Esophagus (tissue), 2 donors: ENCODE measurements around the gene EMD. TPM values are rescaled to one million over a fixed set of nuclear protein-coding genes. Genes with fewer than 3 reads are reported as not detected.
"Not testable (repeated sequence)": the region's sequence is repeated elsewhere in the genome, so short reads cannot be mapped to it uniquely, and the experiment has no call there.

ENCODE experiments used
- H3K27ac ChIP-seq, 2 donors: one replicate each; pipeline ENCODE4 v1.5.1; 2013; ENCODE audit warnings: low read depth in 2 of 2, mild to moderate bottlenecking in 2 of 2, inconsistent platforms in 1 of 2, low read length in 1 of 2, moderate library complexity in 1 of 2
- H3K27me3 ChIP-seq, 2 donors: one replicate each; pipeline ENCODE4 v1.6.1; 2013; ENCODE audit warnings: low read length in 2 of 2, control low read depth in 1 of 2, mild to moderate bottlenecking in 1 of 2; ENCODE audit not compliant: insufficient read depth in 2 of 2, control insufficient read depth in 1 of 2
- H3K36me3 ChIP-seq, 2 donors: one replicate each; pipeline ENCODE4 v1.6.1; 2013; ENCODE audit warnings: low read length in 1 of 2; ENCODE audit not compliant: control insufficient read depth in 2 of 2, insufficient read depth in 2 of 2
- H3K4me1 ChIP-seq, 2 donors: one replicate each; pipeline ENCODE4 v1.6.1; 2013; ENCODE audit warnings: low read length in 1 of 2; ENCODE audit not compliant: control insufficient read depth in 2 of 2, insufficient read depth in 2 of 2
- H3K4me3 ChIP-seq, 2 donors: one replicate each; pipeline ENCODE4 v1.5.1; 2013; ENCODE audit warnings: low read length in 2 of 2, mild to moderate bottlenecking in 2 of 2, low read depth in 1 of 2, moderate library complexity in 1 of 2
- H3K9me3 ChIP-seq, 2 donors: one replicate each; pipeline ENCODE4 v1.6.1; 2013; ENCODE audit warnings: mild to moderate bottlenecking in 2 of 2, low read depth in 1 of 2, low read length in 1 of 2, moderate library complexity in 1 of 2; ENCODE audit not compliant: control insufficient read depth in 2 of 2, insufficient read depth in 1 of 2
- whole genome bisulfite sequencing, 2 donors: extraction: QIAGEN DNeasy Blood & Tissue Kit; methylation state at CpG; one replicate each; pipeline ENCODE4 v1.1.7; 2013; 5-methylcytosine and 5-hydroxymethylcytosine counted together
- polyA plus RNA-seq, 2 donors: library from polyadenylated mRNA; stranded (reverse); fragments of 200-250 nt; gene quantifications; one replicate each; pipeline ENCODE4 v1.2.3, GENCODE V29; 2013
- donor health status: healthy with polysubstance abuse.
- donor health status: Bipolar disorder and iron deficiency.

Gene EMD
- polyA plus RNA-seq, 2 donors, result 66.5 to 83.9 TPM

GRCh38 chrX:154400369-154400817 lies 21.3 kb downstream of the EMD start:
- H3K27ac ChIP-seq, result peak overlapping the region; percentile 54 to 96
- not testable (repeated sequence) for H3K4me1 ChIP-seq, H3K4me3 ChIP-seq, H3K27me3 ChIP-seq, H3K9me3 ChIP-seq
- H3K36me3 ChIP-seq, result peaks cover 0 to 15% of the 10 kb centered on the region in 2 donors
- 58 to 68% methylated on average over 3 to 6 of the region's 6 CpGs for WGBS, 2 donors

DNA sequence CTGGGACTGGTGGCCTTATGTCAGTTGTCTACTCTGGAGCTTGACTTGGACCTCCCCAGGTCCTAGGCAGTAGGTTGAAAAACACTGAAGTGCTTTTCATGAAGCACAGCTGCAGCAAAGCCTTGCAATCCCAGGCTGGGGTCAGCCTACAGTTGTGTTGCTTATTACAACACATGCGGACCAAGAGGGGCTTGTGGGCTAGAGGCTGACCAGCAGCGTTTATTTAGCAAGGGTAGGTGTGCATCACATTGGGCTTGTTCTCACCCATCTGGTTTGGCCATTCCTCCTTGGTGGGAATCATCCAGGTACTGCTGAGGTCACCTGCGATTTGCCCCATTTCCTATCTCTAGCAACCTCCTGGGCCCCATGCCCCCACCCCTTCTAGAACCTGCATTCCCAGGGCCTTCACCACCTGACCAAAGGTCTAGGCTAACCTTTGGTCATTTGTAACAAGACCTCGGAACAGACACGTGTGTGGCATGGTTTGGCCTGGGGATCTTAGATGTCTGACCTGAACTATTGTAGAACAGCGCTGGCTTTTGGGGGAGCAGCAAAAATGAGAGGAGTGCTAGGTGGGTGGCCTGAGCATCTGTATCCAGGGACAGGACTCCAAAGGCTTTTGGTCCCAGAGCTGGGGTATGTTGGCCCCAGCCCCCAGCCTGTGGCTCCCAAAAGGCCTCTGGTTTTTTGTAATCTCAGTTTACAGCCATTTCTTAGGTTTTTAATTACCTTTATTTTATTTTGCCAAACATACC lies 22.1 kb downstream of the EMD start:
- WGBS, 2 donors, result 36 to 44% methylated on average over 6 of the region's 6 CpGs
- peaks cover 0 to 15% of the 10 kb centered on the region in 2 donors for H3K36me3 ChIP-seq
- no peaks in the 10 kb centered on the region for H3K27me3 ChIP-seq
- H3K27ac ChIP-seq, result peak overlapping the region; percentile 54 to 61
- H3K9me3 ChIP-seq, result peaks cover 0 to 3% of the 10 kb centered on the region in 2 donors
- peaks cover 4 to 6% of the 10 kb centered on the region in 2 donors for H3K4me1 ChIP-seq
- H3K4me3 ChIP-seq, result no peak overlapping the region

DNA sequence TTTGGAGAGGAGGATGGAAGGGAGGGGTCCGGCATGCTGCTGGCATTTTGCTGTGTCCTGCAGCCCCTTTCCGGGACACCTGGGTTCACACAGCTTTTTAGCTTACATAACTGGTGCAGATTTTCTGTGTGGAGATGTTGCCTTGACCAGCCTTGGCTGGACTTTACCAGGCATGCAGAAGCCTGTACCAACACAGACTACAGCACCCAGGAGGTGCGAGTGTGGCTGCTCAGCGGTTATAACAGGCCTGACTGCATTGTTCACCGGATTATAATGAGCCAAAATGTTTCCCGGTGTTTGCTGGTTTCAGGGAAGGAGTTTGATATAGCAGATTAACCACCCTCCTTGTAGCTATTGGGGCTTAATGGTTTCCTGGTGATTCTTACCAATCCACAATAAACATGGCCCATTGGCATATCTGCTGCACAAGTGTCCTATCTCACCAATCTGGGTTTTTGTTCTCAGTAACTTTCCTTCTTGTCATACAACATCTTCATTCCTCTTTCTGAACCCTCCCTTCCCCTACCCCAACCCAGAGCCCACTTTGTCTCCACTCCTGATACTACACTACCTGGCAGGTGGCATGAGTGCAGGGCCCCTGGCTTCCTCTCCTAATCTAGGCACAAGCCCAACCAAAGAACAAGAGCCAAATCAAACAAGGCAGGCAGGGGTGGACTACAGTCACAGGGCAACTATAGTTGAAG lies 23.0 kb downstream of the EMD start:
- H3K4me3 ChIP-seq, result no peak overlapping the region
- 24 to 48% methylated on average over 6 of the region's 6 CpGs for WGBS, 2 donors
- H3K27ac ChIP-seq, result peak overlapping the region; percentile 62 to 78
- peaks cover 0 to 3% of the 10 kb centered on the region in 2 donors for H3K9me3 ChIP-seq
- peaks cover 0 to 15% of the 10 kb centered on the region in 2 donors for H3K36me3 ChIP-seq
- peaks cover 4 to 6% of the 10 kb centered on the region in 2 donors for H3K4me1 ChIP-seq
- no peaks in the 10 kb centered on the region for H3K27me3 ChIP-seq

DNA sequence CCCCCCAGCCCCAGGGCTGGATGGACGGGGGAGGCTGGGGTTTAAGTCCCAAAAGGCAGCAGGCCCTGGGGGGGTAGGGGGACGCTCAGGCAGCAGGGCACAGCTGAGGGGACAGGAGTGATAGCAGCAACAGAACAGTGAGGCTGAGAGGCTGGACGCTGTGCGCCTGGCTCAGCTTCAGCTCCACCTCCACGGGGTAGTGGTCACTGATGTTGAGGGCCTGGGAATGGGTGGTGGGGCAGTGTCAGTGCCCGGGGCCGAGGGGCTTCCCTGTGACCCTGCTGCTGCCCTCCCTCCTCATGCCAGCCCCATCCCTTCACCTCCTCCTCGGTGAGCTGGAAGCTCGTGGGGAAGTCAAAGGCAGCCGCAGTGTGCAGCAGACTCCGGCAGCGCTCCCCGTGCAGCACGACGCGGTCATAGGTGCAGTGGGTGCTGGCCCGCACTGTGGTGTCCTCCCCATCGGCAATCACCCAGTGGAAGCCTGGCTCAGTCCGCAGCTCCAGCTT lies 23.6 kb downstream of the EMD start:
- peaks cover 4 to 6% of the 10 kb centered on the region in 2 donors for H3K4me1 ChIP-seq
- peak overlapping the region; percentile 38 to 78 for H3K27ac ChIP-seq
- peaks cover 0 to 15% of the 10 kb centered on the region in 2 donors for H3K36me3 ChIP-seq
- 68 to 78% methylated on average over 19 of the region's 19 CpGs for WGBS, 2 donors
- no peak overlapping the region for H3K4me3 ChIP-seq
- no peaks in the 10 kb centered on the region for H3K27me3 ChIP-seq
- H3K9me3 ChIP-seq, result peaks cover 0 to 3% of the 10 kb centered on the region in 2 donors

DNA sequence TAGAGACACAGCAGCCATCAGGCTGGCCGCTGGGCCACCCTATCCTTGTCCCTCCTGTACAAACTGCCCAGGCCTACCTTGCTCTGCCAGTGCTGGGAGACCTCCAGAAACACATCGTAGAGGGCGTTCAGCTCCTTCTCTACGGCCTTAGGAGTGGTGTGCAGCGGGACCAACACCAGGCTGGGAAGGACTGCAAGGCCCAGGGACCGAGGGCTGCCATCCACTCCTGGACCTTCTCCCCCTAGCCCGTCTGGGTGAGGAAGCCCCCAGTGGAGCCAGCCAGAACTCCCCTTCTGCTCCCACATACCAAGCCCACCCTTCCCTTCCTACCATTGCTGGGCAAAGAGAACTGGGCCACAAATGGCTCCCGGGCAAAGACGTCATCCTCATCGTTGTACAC lies 24.1 kb downstream of the EMD start:
- Histone ChIP-seq H3K36me3 (peaks cover 0 to 15% of the 10 kb centered on the region in 2 donors), H3K4me1 (peaks cover 4 to 7% of the 10 kb centered on the region in 2 donors), H3K27me3 (no peaks in the 10 kb centered on the region), H3K9me3 (peaks cover 0 to 3% of the 10 kb centered on the region in 2 donors), H3K27ac (no peak overlapping the region), H3K4me3 (no peak overlapping the region)
- WGBS, 2 donors, result 83 to 84% methylated on average over 9 to 10 of the region's 10 CpGs

- 87 to 91% methylated on average over 4 of the region's 4 CpGs for WGBS, 2 donors
Measured at GRCh38 chrX:154403858-154404257, 24.8 kb downstream of the EMD start.

DNA sequence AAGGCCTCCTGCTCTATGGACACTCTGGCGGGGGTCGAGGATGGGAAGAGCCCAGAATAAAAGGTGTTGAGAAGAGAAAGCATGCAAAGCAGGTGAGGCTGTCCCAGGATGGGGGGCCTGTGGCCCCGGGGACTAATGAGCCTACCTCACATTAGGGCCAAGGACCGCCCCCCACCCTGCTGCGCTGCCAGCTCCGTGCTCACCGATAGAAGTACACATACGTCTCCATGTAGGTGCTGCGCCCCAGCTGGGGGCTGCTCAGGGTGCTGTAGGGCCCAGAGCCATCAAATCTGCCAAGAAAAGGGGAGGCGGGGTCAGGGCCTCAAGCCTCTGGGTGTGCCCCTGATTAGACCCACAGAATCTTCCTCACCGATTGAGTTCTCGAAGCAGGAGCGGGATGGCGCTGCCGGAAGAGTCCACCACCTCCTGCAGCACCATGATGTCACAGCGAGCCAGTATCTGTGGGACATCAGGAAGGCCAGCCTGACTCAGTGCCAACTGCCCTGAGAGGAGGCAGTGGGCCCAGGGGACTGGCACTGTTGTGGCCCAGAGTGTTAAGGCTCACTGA lies 25.6 kb downstream of the EMD start:
- Histone ChIP-seq H3K9me3 (no peaks in the 10 kb centered on the region), H3K4me1 (peaks cover 4 to 11% of the 10 kb centered on the region in 2 donors), H3K36me3 (peaks cover 0 to 14% of the 10 kb centered on the region in 2 donors), H3K4me3 (no peak overlapping the region), H3K27me3 (no peaks in the 10 kb centered on the region), H3K27ac (no peak overlapping the region)
- 93 to 94% methylated on average over 16 of the region's 16 CpGs for WGBS, 2 donors

More at GRCh38 chrX:154403858-154404257, 24.8 kb downstream of the EMD start:
- H3K27ac ChIP-seq, result no peak overlapping the region
- H3K9me3 ChIP-seq, result peaks cover 0 to 3% of the 10 kb centered on the region in 2 donors
- no peaks in the 10 kb centered on the region for H3K27me3 ChIP-seq
- H3K36me3 ChIP-seq, result peaks cover 0 to 15% of the 10 kb centered on the region in 2 donors
- H3K4me1 ChIP-seq, result peaks cover 4 to 11% of the 10 kb centered on the region in 2 donors
- no peak overlapping the region for H3K4me3 ChIP-seq

DNA sequence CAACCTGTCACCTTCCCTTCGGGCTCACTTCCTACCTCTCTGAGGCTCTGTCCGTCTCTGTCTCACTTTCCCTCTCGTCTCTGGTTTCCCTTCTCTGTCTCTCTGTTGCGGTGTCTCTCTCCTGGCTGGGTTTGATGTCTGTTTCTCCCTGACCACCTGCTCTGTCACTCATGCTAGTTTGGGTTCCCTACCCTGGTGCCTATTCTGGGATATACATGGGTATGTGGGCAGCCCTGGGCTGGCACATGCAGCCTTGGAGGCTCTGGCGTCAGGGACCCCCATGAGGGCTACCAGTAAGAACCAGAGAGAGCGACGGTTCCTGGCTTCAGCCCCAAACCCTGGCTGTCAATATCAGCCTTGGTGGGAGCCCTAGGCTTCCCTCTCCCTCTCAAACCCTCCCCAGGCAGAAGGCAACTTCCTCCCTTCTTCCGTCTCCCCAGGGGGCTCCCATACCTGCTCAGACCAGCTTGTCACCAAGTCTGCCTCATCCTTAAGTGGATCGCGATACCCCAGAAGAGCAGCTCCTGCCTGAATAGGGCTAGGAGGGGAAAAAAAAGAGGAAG lies 29.6 kb downstream of the EMD start:
- H3K4me3 ChIP-seq, result peak overlapping the region in 1 of 2 donors; percentile 45
- peaks cover 0 to 11% of the 10 kb centered on the region in 2 donors for H3K4me1 ChIP-seq
- H3K9me3 ChIP-seq, result no peaks in the 10 kb centered on the region
- H3K27ac ChIP-seq, result peak overlapping the region; percentile 45 to 88
- peaks cover 0 to 3% of the 10 kb centered on the region in 2 donors for H3K36me3 ChIP-seq
- WGBS, 2 donors, result 37 to 48% methylated on average over 10 of the region's 10 CpGs
- no peaks in the 10 kb centered on the region for H3K27me3 ChIP-seq
